ENCODE results near the gene FBXL19. TPM values are rescaled to one million over a fixed set of nuclear protein-coding genes. Genes with fewer than 3 reads are reported as not detected.

FBXL19 gene
- total and polyA plus RNA-seq, 4 donors: 0.31 to 4.8 (median 2.7) TPM

DNA sequence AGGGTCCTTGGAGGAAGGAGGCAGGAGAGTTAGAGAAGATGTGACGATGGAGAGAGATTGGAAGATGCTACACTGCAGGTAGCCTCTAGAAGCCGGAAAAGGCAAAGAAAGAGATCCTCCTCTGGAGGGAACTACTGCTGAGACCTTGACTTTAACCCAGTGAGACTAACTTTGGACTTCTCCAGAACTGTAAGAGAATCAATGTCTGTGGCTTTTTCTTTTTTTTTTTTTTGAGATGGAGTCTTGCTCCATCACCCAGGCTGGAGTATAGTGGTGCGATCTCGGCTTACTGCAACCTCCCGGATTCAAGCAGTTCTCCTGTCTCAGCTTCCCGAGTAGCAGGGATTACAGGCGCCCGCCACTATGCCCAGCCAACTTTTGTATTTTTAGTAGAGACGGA is 38.2 kb upstream of the FBXL19 start:
- no peaks in the 10 kb centered on the region for H3K9me3 ChIP-seq (ENCODE audit: control insufficient read depth in 4 of 4, low read length in 3 of 4)
- no peaks in the 10 kb centered on the region for H3K4me1 ChIP-seq (ENCODE audit: control insufficient read depth in 4 of 4, insufficient read depth in 4 of 4, low read length in 3 of 4)
- H3K9ac ChIP-seq (ENCODE audit: low read depth in 1 of 2, low read length in 2 of 2): no peak overlapping the region
- DNase-seq (ENCODE audit: low spot score): no peak
- peaks cover 0 to 24% (median 10%) of the 10 kb centered on the region in 4 donors for H3K36me3 ChIP-seq (ENCODE audit: control insufficient read depth in 4 of 4, insufficient read depth in 3 of 4, low read depth in 1 of 4, low read length in 3 of 4)
- WGBS: 94% methylated on average over 9 of the region's 9 CpGs
- no peaks in the 10 kb centered on the region for H3K27me3 ChIP-seq (ENCODE audit: control insufficient read depth in 4 of 4, insufficient read depth in 4 of 4, low read length in 3 of 4)
- no peak overlapping the region for H3K4me3 ChIP-seq (ENCODE audit: low read depth in 1 of 3, low read length in 3 of 3)
- TF ChIP-seq EGR1 (IDR thresholded peaks at IDR 0.05; ENCODE audit: low read depth in 2 of 2) (no peak), SP1 (IDR thresholded peaks at IDR 0.05) (no peak), FOXA2 (IDR thresholded peaks at IDR 0.05) (no peak), HNF4A (conservative IDR thresholded peaks at IDR 0.05) (no peak), YY1 (IDR thresholded peaks at IDR 0.05) (no peak), RAD21 (IDR thresholded peaks at IDR 0.05) (no peak), TAF1 (conservative IDR thresholded peaks at IDR 0.05) (no peak), HNF4G (IDR thresholded peaks at IDR 0.05) (no peak), ZBTB33 (IDR thresholded peaks at IDR 0.05) (no peak), GABPA (IDR thresholded peaks at IDR 0.05 in 1 of 2, conservative IDR thresholded peaks at IDR 0.05 in 1 of 2) (no peak), JUND (IDR thresholded peaks at IDR 0.05) (no peak), FOXA1 (IDR thresholded peaks at IDR 0.05) (no peak), NR2F2 (IDR thresholded peaks at IDR 0.05) (no peak), MAX (IDR thresholded peaks at IDR 0.05) (no peak), RXRA (IDR thresholded peaks at IDR 0.05) (no peak)
- TF ChIP-seq, protein P1, sequence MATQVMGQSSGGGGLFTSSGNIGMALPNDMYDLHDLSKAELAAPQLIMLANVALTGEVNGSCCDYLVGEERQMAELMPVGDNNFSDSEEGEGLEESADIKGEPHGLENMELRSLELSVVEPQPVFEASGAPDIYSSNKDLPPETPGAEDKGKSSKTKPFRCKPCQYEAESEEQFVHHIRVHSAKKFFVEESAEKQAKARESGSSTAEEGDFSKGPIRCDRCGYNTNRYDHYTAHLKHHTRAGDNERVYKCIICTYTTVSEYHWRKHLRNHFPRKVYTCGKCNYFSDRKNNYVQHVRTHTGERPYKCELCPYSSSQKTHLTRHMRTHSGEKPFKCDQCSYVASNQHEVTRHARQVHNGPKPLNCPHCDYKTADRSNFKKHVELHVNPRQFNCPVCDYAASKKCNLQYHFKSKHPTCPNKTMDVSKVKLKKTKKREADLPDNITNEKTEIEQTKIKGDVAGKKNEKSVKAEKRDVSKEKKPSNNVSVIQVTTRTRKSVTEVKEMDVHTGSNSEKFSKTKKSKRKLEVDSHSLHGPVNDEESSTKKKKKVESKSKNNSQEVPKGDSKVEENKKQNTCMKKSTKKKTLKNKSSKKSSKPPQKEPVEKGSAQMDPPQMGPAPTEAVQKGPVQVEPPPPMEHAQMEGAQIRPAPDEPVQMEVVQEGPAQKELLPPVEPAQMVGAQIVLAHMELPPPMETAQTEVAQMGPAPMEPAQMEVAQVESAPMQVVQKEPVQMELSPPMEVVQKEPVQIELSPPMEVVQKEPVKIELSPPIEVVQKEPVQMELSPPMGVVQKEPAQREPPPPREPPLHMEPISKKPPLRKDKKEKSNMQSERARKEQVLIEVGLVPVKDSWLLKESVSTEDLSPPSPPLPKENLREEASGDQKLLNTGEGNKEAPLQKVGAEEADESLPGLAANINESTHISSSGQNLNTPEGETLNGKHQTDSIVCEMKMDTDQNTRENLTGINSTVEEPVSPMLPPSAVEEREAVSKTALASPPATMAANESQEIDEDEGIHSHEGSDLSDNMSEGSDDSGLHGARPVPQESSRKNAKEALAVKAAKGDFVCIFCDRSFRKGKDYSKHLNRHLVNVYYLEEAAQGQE (IDR thresholded peaks at IDR 0.05): no peak
- TF ChIP-seq, protein P2, sequence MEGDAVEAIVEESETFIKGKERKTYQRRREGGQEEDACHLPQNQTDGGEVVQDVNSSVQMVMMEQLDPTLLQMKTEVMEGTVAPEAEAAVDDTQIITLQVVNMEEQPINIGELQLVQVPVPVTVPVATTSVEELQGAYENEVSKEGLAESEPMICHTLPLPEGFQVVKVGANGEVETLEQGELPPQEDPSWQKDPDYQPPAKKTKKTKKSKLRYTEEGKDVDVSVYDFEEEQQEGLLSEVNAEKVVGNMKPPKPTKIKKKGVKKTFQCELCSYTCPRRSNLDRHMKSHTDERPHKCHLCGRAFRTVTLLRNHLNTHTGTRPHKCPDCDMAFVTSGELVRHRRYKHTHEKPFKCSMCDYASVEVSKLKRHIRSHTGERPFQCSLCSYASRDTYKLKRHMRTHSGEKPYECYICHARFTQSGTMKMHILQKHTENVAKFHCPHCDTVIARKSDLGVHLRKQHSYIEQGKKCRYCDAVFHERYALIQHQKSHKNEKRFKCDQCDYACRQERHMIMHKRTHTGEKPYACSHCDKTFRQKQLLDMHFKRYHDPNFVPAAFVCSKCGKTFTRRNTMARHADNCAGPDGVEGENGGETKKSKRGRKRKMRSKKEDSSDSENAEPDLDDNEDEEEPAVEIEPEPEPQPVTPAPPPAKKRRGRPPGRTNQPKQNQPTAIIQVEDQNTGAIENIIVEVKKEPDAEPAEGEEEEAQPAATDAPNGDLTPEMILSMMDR (IDR thresholded peaks at IDR 0.05; ENCODE audit: low read depth, low read length, missing input control): no peak
- TF ChIP-seq, protein P3, sequence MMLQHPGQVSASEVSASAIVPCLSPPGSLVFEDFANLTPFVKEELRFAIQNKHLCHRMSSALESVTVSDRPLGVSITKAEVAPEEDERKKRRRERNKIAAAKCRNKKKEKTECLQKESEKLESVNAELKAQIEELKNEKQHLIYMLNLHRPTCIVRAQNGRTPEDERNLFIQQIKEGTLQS (IDR thresholded peaks at IDR 0.05): no peak
- no peak overlapping the region for H3K27ac ChIP-seq (ENCODE audit: low read depth in 1 of 2, low read length in 2 of 2)
